ENCODE measurements around the gene ZNF791.
"Not testable (repeated sequence)": the region's sequence is repeated elsewhere in the genome, so short reads cannot be mapped to it uniquely, and the experiment has no call there.

The ZNF791 gene

GRCh38 chr19:12638611-12639182, 28.0 kb downstream of the ZNF791 start:
- peaks cover 0 to 13% (median 7%) of the 10 kb centered on the region in 4 donors for H3K4me1 ChIP-seq
- H3K36me3 ChIP-seq = no peaks in the 10 kb centered on the region
- H3K4me3 ChIP-seq = no peak overlapping the region
- no peak for TF ChIP-seq CTCF (IDR thresholded peaks at IDR 0.05)
- intact Hi-C loops (cut with DNase I; ENCODE audit: low total_unique reads) = no loop called here
- no peaks in the 10 kb centered on the region for H3K9me3 ChIP-seq
- no peak for DNase-seq
- no peaks in the 10 kb centered on the region for H3K27me3 ChIP-seq
- no peak overlapping the region for H3K27ac ChIP-seq

- Histone ChIP-seq H3K4me1 (peaks cover 0 to 13% (median 7%) of the 10 kb centered on the region in 4 donors), H3K9me3 (no peaks in the 10 kb centered on the region), H3K27me3 (no peaks in the 10 kb centered on the region), H3K4me3 (peak overlapping the region in 1 of 2 donors; percentile 27), H3K36me3 (no peaks in the 10 kb centered on the region), H3K27ac (no peak overlapping the region)
- TF ChIP-seq CTCF (IDR thresholded peaks at IDR 0.05) = peak; percentile 69 to 76
- intact Hi-C loops (cut with DNase I; ENCODE audit: low total_unique reads) = no loop called here
- peak; percentile 80 to 87 for DNase-seq
Observed at GRCh38 chr19:12639901-12640613, 29.3 kb downstream of the ZNF791 start.

GRCh38 chr19:12641456-12641855, 30.7 kb downstream of the ZNF791 start:
- no peaks in the 10 kb centered on the region for H3K9me3 ChIP-seq
- peaks cover 0 to 2% (median 0%) of the 10 kb centered on the region in 3 donors for H3K36me3 ChIP-seq
- peaks cover 0 to 13% (median 7%) of the 10 kb centered on the region in 4 donors for H3K4me1 ChIP-seq
- no peak for TF ChIP-seq CTCF (IDR thresholded peaks at IDR 0.05)
- H3K27me3 ChIP-seq = no peaks in the 10 kb centered on the region
- DNase-seq = no peak
- no peak overlapping the region for H3K27ac ChIP-seq
- intact Hi-C loops (cut with DNase I; ENCODE audit: low total_unique reads) = no loop called here
- no peak overlapping the region for H3K4me3 ChIP-seq

GRCh38 chr19:12642506-12642905, 31.8 kb downstream of the ZNF791 start:
- intact Hi-C loops (cut with DNase I; ENCODE audit: low total_unique reads) = no loop called here
- Histone ChIP-seq H3K9me3 (no peaks in the 10 kb centered on the region), H3K27me3 (no peaks in the 10 kb centered on the region), H3K36me3 (peaks cover 0 to 4% (median 0%) of the 10 kb centered on the region in 3 donors), H3K4me1 (peaks cover 0 to 17% (median 9%) of the 10 kb centered on the region in 4 donors), H3K4me3 (no peak overlapping the region), H3K27ac (no peak overlapping the region)
- TF ChIP-seq CTCF (IDR thresholded peaks at IDR 0.05) = no peak
- DNase-seq = no peak

GRCh38 chr19:12643716-12644115, 33.0 kb downstream of the ZNF791 start:
- H3K27me3 ChIP-seq; H3K36me3 ChIP-seq; H3K4me3 ChIP-seq; DNase-seq; H3K27ac ChIP-seq; H3K9me3 ChIP-seq; intact Hi-C loops (cut with DNase I; ENCODE audit: low total_unique reads): not testable (repeated sequence)
- H3K4me1 ChIP-seq = peaks cover 0 to 29% (median 15%) of the 10 kb centered on the region in 4 donors

- no peak overlapping the region for H3K4me3 ChIP-seq
- intact Hi-C loops (cut with DNase I; ENCODE audit: low total_unique reads) = no loop called here
- H3K36me3 ChIP-seq = peaks cover 0 to 5% (median 0%) of the 10 kb centered on the region in 3 donors
- H3K27ac ChIP-seq = no peak overlapping the region
- H3K27me3 ChIP-seq = no peaks in the 10 kb centered on the region
- no peak for TF ChIP-seq CTCF (IDR thresholded peaks at IDR 0.05)
- H3K9me3 ChIP-seq = no peaks in the 10 kb centered on the region
- peaks cover 0 to 19% (median 8%) of the 10 kb centered on the region in 4 donors for H3K4me1 ChIP-seq
- no peak for DNase-seq
Observed at GRCh38 chr19:12646551-12646950, 35.8 kb downstream of the ZNF791 start.

Measured in tibial artery (tissue), 4 donors.